Measurements from ENCODE around the gene SPINK14.

SPINK14 gene

GRCh38 chr5:148193202-148193601, 24.9 kb downstream of the SPINK14 start:
- DNase-seq (ENCODE audit: low spot score) (no peak), FAIRE-seq (no peak)

GRCh38 chr5:148201151-148201550, 32.8 kb downstream of the SPINK14 start:
- FAIRE-seq = no peak

GRCh38 chr5:148202531-148203203, 34.3 kb downstream of the SPINK14 start, which contains the start of gene SPINK6:
Gene SPINK6, plus strand, starts transcription at chr5:148203042. Its CDS starts 55 bp downstream, at chr5:148203097.
- no peak for DNase-seq (ENCODE audit: low spot score)
- FAIRE-seq = no peak

More at GRCh38 chr5:148201151-148201550, 32.8 kb downstream of the SPINK14 start:
- no peak for DNase-seq (ENCODE audit: low spot score)

GRCh38 chr5:148205044-148205806, 36.9 kb downstream of the SPINK14 start:
- DNase-seq (ENCODE audit: low spot score) (no peak), FAIRE-seq (no peak)

- no peak for FAIRE-seq
- DNase-seq (ENCODE audit: low spot score) = no peak
Measured at GRCh38 chr5:148205865-148206264, 37.5 kb downstream of the SPINK14 start.

- DNase-seq (ENCODE audit: low spot score) (no peak), FAIRE-seq (no peak)
Measured at GRCh38 chr5:148206620-148207019, 38.3 kb downstream of the SPINK14 start.

- FAIRE-seq (no peak), DNase-seq (ENCODE audit: low spot score) (no peak)
Measured at GRCh38 chr5:148208226-148208625, 39.9 kb downstream of the SPINK14 start.

- FAIRE-seq = no peak
- DNase-seq (ENCODE audit: low spot score) = no peak
Measured at GRCh38 chr5:148209151-148209770, 40.9 kb downstream of the SPINK14 start.

- DNase-seq (ENCODE audit: low spot score) = no peak
Measured at GRCh38 chr5:148214665-148215185, 46.4 kb downstream of the SPINK14 start.

GRCh38 chr5:148221508-148221907, 53.2 kb downstream of the SPINK14 start:
- no peak for FAIRE-seq

More at GRCh38 chr5:148214665-148215185, 46.4 kb downstream of the SPINK14 start:
- FAIRE-seq = no peak

GRCh38 chr5:148224117-148224742, 55.9 kb downstream of the SPINK14 start:
- FAIRE-seq = no peak

More at GRCh38 chr5:148221508-148221907, 53.2 kb downstream of the SPINK14 start:
- DNase-seq (ENCODE audit: low spot score) = no peak

More at GRCh38 chr5:148224117-148224742, 55.9 kb downstream of the SPINK14 start:
- no peak for DNase-seq (ENCODE audit: low spot score)
